ENCODE results near the gene CFAP54. TPM values are rescaled to one million over a fixed set of nuclear protein-coding genes. Genes with fewer than 3 reads are reported as not detected.
A peak's percentile ranks its signal among the peaks of the same experiment; 100 is the strongest.

CFAP54 gene
- polyA plus RNA-seq, 1 donor from 2014 or later = 1.1 TPM

- no peak overlapping the region for H3K9ac ChIP-seq (ENCODE audit: low read length)
- H3K9me2 ChIP-seq (ENCODE audit: insufficient read depth, low read length) = no peaks in the 10 kb centered on the region
- H3K36me3 ChIP-seq (ENCODE audit: insufficient read depth, low read length) = no peaks in the 10 kb centered on the region
- no peaks in the 10 kb centered on the region for H3F3A ChIP-seq (ENCODE audit: insufficient read depth, low read length, poor library complexity, severe bottlenecking)
- no peaks in the 10 kb centered on the region for H4K20me1 ChIP-seq (ENCODE audit: insufficient read depth)
- no peak overlapping the region for H2AFZ ChIP-seq (ENCODE audit: low read depth, low read length)
- TF ChIP-seq RAD21 (conservative IDR thresholded peaks at IDR 0.05) = no peak
- TF ChIP-seq TAF1 (IDR thresholded peaks at IDR 0.05; ENCODE audit: low read depth) = no peak
- no peak for TF ChIP-seq MXI1 (conservative IDR thresholded peaks at IDR 0.05; ENCODE audit: poor library complexity, severe bottlenecking)
- no peak for TF ChIP-seq EZH2 (IDR thresholded peaks at IDR 0.05; ENCODE audit: borderline replicate concordance, insufficient read depth, low read length, poor library complexity, severe bottlenecking)
- TF ChIP-seq, protein P1, sequence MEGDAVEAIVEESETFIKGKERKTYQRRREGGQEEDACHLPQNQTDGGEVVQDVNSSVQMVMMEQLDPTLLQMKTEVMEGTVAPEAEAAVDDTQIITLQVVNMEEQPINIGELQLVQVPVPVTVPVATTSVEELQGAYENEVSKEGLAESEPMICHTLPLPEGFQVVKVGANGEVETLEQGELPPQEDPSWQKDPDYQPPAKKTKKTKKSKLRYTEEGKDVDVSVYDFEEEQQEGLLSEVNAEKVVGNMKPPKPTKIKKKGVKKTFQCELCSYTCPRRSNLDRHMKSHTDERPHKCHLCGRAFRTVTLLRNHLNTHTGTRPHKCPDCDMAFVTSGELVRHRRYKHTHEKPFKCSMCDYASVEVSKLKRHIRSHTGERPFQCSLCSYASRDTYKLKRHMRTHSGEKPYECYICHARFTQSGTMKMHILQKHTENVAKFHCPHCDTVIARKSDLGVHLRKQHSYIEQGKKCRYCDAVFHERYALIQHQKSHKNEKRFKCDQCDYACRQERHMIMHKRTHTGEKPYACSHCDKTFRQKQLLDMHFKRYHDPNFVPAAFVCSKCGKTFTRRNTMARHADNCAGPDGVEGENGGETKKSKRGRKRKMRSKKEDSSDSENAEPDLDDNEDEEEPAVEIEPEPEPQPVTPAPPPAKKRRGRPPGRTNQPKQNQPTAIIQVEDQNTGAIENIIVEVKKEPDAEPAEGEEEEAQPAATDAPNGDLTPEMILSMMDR (IDR thresholded peaks at IDR 0.05; ENCODE audit: poor library complexity, severe bottlenecking) = no peak
- TF ChIP-seq, protein P2, sequence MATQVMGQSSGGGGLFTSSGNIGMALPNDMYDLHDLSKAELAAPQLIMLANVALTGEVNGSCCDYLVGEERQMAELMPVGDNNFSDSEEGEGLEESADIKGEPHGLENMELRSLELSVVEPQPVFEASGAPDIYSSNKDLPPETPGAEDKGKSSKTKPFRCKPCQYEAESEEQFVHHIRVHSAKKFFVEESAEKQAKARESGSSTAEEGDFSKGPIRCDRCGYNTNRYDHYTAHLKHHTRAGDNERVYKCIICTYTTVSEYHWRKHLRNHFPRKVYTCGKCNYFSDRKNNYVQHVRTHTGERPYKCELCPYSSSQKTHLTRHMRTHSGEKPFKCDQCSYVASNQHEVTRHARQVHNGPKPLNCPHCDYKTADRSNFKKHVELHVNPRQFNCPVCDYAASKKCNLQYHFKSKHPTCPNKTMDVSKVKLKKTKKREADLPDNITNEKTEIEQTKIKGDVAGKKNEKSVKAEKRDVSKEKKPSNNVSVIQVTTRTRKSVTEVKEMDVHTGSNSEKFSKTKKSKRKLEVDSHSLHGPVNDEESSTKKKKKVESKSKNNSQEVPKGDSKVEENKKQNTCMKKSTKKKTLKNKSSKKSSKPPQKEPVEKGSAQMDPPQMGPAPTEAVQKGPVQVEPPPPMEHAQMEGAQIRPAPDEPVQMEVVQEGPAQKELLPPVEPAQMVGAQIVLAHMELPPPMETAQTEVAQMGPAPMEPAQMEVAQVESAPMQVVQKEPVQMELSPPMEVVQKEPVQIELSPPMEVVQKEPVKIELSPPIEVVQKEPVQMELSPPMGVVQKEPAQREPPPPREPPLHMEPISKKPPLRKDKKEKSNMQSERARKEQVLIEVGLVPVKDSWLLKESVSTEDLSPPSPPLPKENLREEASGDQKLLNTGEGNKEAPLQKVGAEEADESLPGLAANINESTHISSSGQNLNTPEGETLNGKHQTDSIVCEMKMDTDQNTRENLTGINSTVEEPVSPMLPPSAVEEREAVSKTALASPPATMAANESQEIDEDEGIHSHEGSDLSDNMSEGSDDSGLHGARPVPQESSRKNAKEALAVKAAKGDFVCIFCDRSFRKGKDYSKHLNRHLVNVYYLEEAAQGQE (IDR thresholded peaks at IDR 0.05; ENCODE audit: borderline replicate concordance) = no peak
- TF ChIP-seq EP300 (conservative IDR thresholded peaks at IDR 0.05; ENCODE audit: poor library complexity, severe bottlenecking) = no peak
- TF ChIP-seq POLR2AphosphoS5 (IDR thresholded peaks at IDR 0.05) = no peak
- TF ChIP-seq SMC3 (conservative IDR thresholded peaks at IDR 0.05; ENCODE audit: poor library complexity) = no peak
- no peak overlapping the region for H3K4me2 ChIP-seq (ENCODE audit: low read length)
- no peaks in the 10 kb centered on the region for H3K27me3 ChIP-seq (ENCODE audit: insufficient read depth, low read depth, low read length)
- H3K79me2 ChIP-seq (replicated peaks; ENCODE audit: insufficient read depth, low read length) = peaks cover 8% of the 10 kb centered on the region
- H3K9me3 ChIP-seq (ENCODE audit: low read length) = no peaks in the 10 kb centered on the region
- H3K4me3 ChIP-seq (ENCODE audit: low read length) = no peak overlapping the region
- H3K27ac ChIP-seq (ENCODE audit: low read length) = no peak overlapping the region
Measured at GRCh38 chr12:96912943-96913342, 423.6 kb downstream of the CFAP54 start.

GRCh38 chr12:96919510-96920210, 430.3 kb downstream of the CFAP54 start:
- Histone ChIP-seq H3K9me3 (ENCODE audit: low read length) (no peaks in the 10 kb centered on the region), H3K4me2 (ENCODE audit: low read length) (no peak overlapping the region), H3K9ac (ENCODE audit: low read length) (no peak overlapping the region), H3K4me3 (ENCODE audit: low read length) (no peak overlapping the region), H3K27me3 (ENCODE audit: insufficient read depth, low read depth, low read length) (no peaks in the 10 kb centered on the region), H3F3A (ENCODE audit: insufficient read depth, low read length, poor library complexity, severe bottlenecking) (no peaks in the 10 kb centered on the region), H3K79me2 (replicated peaks; ENCODE audit: insufficient read depth, low read length) (peaks cover 3% of the 10 kb centered on the region), H3K27ac (ENCODE audit: low read length) (no peak overlapping the region), H2AFZ (ENCODE audit: low read depth, low read length) (no peak overlapping the region), H4K20me1 (ENCODE audit: insufficient read depth) (no peaks in the 10 kb centered on the region), H3K36me3 (ENCODE audit: insufficient read depth, low read length) (no peaks in the 10 kb centered on the region), H3K9me2 (ENCODE audit: insufficient read depth, low read length) (no peaks in the 10 kb centered on the region)
- no peak for TF ChIP-seq POLR2AphosphoS5 (IDR thresholded peaks at IDR 0.05)
- TF ChIP-seq RAD21 (conservative IDR thresholded peaks at IDR 0.05) = no peak
- TF ChIP-seq TAF1 (IDR thresholded peaks at IDR 0.05; ENCODE audit: low read depth) = no peak
- TF ChIP-seq, protein P1 (IDR thresholded peaks at IDR 0.05; ENCODE audit: poor library complexity, severe bottlenecking) = no peak
- TF ChIP-seq EP300 (conservative IDR thresholded peaks at IDR 0.05; ENCODE audit: poor library complexity, severe bottlenecking) = peak; percentile 43
- TF ChIP-seq SMC3 (conservative IDR thresholded peaks at IDR 0.05; ENCODE audit: poor library complexity) = no peak

Other genes with a start within 250 kb of the CFAP54 start
- gene CDK17, start 89.1 kb upstream of the CFAP54 start, polyA plus RNA-seq = 119 and 133 TPM in 2 replicates

Measured in neural cell (in vitro differentiated cells).